HUES48 (cell line): ENCODE data around the gene MAP4K3.
"Not testable (repeated sequence)": the region's sequence is repeated elsewhere in the genome, so short reads cannot be mapped to it uniquely, and the experiment has no call there.

ENCODE experiments used
- H3K27ac ChIP-seq: one replicate; pipeline ENCODE4 v1.7.0; 2013; ENCODE audit warnings: low read depth, low read length, inconsistent platforms
- H3K27me3 ChIP-seq: 2 replicates; pipeline ENCODE4 v1.6.1; 2013; ENCODE audit warnings: mild to moderate bottlenecking, low read length; ENCODE audit not compliant: control insufficient read depth, insufficient read depth
- H3K36me3 ChIP-seq: 2 replicates; pipeline ENCODE4 v1.6.1; 2013; ENCODE audit warnings: low read length; ENCODE audit not compliant: control insufficient read depth, insufficient read depth
- H3K4me1 ChIP-seq: 2 replicates; pipeline ENCODE4 v1.6.1; 2013; ENCODE audit warnings: mild to moderate bottlenecking, low read length; ENCODE audit not compliant: control insufficient read depth, insufficient read depth
- H3K4me3 ChIP-seq: 2 replicates; pipeline ENCODE4 v1.5.1; 2013; ENCODE audit warnings: mild to moderate bottlenecking, low read depth, low read length
- H3K9ac ChIP-seq: 2 replicates; pipeline ENCODE4 v1.6.1; 2013; ENCODE audit warnings: mild to moderate bottlenecking, low read depth, low read length, moderate library complexity
- H3K9me3 ChIP-seq: 2 replicates; pipeline ENCODE4 v1.6.1; 2013; ENCODE audit warnings: low read length; ENCODE audit not compliant: control insufficient read depth, insufficient read depth

MAP4K3 gene

GRCh38 chr2:39334529-39334928 is 102.6 kb downstream of the MAP4K3 start:
- no peaks in the 10 kb centered on the region for H3K27me3 ChIP-seq

GRCh38 chr2:39326644-39327043 is 110.4 kb downstream of the MAP4K3 start:
- Histone ChIP-seq H3K4me1 (no peaks in the 10 kb centered on the region), H3K9ac (no peak overlapping the region), H3K9me3 (no peaks in the 10 kb centered on the region), H3K27ac (no peak overlapping the region), H3K36me3 (peaks cover 28% of the 10 kb centered on the region), H3K4me3 (no peak overlapping the region), H3K27me3 (no peaks in the 10 kb centered on the region)

More at GRCh38 chr2:39334529-39334928, 102.6 kb downstream of the MAP4K3 start:
- Histone ChIP-seq H3K9me3 (no peaks in the 10 kb centered on the region), H3K36me3 (peaks cover 7% of the 10 kb centered on the region), H3K4me1 (peaks cover 12% of the 10 kb centered on the region), H3K9ac (no peak overlapping the region), H3K4me3 (no peak overlapping the region), H3K27ac (no peak overlapping the region)

GRCh38 chr2:39325966-39326365 is 111.1 kb downstream of the MAP4K3 start:
- no peak overlapping the region for H3K4me3 ChIP-seq
- no peaks in the 10 kb centered on the region for H3K9me3 ChIP-seq
- no peaks in the 10 kb centered on the region for H3K4me1 ChIP-seq
- H3K27ac ChIP-seq = no peak overlapping the region
- no peak overlapping the region for H3K9ac ChIP-seq
- H3K36me3 ChIP-seq = peaks cover 24% of the 10 kb centered on the region
- H3K27me3 ChIP-seq = no peaks in the 10 kb centered on the region

GRCh38 chr2:39321056-39322035 is 115.7 kb downstream of the MAP4K3 start:
- H3K9me3 ChIP-seq, H3K27ac ChIP-seq, H3K4me3 ChIP-seq, H3K9ac ChIP-seq, H3K4me1 ChIP-seq, H3K27me3 ChIP-seq: not testable (repeated sequence)
- peaks cover 19% of the 10 kb centered on the region for H3K36me3 ChIP-seq

GRCh38 chr2:39320162-39320561 is 116.9 kb downstream of the MAP4K3 start:
- Histone ChIP-seq H3K9me3 (no peaks in the 10 kb centered on the region), H3K4me1 (no peaks in the 10 kb centered on the region), H3K27me3 (no peaks in the 10 kb centered on the region), H3K4me3 (no peak overlapping the region), H3K27ac (no peak overlapping the region), H3K36me3 (peaks cover 14% of the 10 kb centered on the region), H3K9ac (no peak overlapping the region)

- no peak overlapping the region for H3K27ac ChIP-seq
- no peak overlapping the region for H3K4me3 ChIP-seq
- H3K9ac ChIP-seq = no peak overlapping the region
- no peaks in the 10 kb centered on the region for H3K27me3 ChIP-seq
- H3K36me3 ChIP-seq = peaks cover 32% of the 10 kb centered on the region
- H3K4me1 ChIP-seq = no peaks in the 10 kb centered on the region
- no peaks in the 10 kb centered on the region for H3K9me3 ChIP-seq
These were observed 123.5 kb downstream of the MAP4K3 start for GRCh38 chr2:39313575-39313974.

- no peak overlapping the region for H3K9ac ChIP-seq
- no peaks in the 10 kb centered on the region for H3K27me3 ChIP-seq
- H3K9me3 ChIP-seq = no peaks in the 10 kb centered on the region
- no peak overlapping the region for H3K27ac ChIP-seq
- no peak overlapping the region for H3K4me3 ChIP-seq
- no peaks in the 10 kb centered on the region for H3K4me1 ChIP-seq
- peaks cover 35% of the 10 kb centered on the region for H3K36me3 ChIP-seq
These were observed 125.6 kb downstream of the MAP4K3 start for GRCh38 chr2:39311469-39311868.

GRCh38 chr2:39308778-39309177 is 128.3 kb downstream of the MAP4K3 start:
- no peaks in the 10 kb centered on the region for H3K27me3 ChIP-seq
- H3K27ac ChIP-seq = no peak overlapping the region
- H3K4me1 ChIP-seq = peaks cover 4% of the 10 kb centered on the region; the same call in 1 of the 2 replicates
- no peak overlapping the region for H3K9ac ChIP-seq
- no peak overlapping the region for H3K4me3 ChIP-seq
- H3K36me3 ChIP-seq = peaks cover 24% of the 10 kb centered on the region
- H3K9me3 ChIP-seq = no peaks in the 10 kb centered on the region

- no peak overlapping the region for H3K9ac ChIP-seq
- no peaks in the 10 kb centered on the region for H3K27me3 ChIP-seq
- H3K27ac ChIP-seq = no peak overlapping the region
- H3K9me3 ChIP-seq = no peaks in the 10 kb centered on the region
- peaks cover 4% of the 10 kb centered on the region; the same call in 1 of the 2 replicates for H3K4me1 ChIP-seq
- peaks cover 10% of the 10 kb centered on the region for H3K36me3 ChIP-seq
- H3K4me3 ChIP-seq = no peak overlapping the region
These were observed 130.5 kb downstream of the MAP4K3 start for GRCh38 chr2:39306626-39307025.

- H3K9me3 ChIP-seq = no peaks in the 10 kb centered on the region
- H3K36me3 ChIP-seq = peaks cover 3% of the 10 kb centered on the region
- H3K4me1 ChIP-seq = peaks cover 20% of the 10 kb centered on the region
- no peaks in the 10 kb centered on the region for H3K27me3 ChIP-seq
- no peak overlapping the region for H3K27ac ChIP-seq
- no peak overlapping the region for H3K9ac ChIP-seq
- H3K4me3 ChIP-seq = no peak overlapping the region
These were observed 132.4 kb downstream of the MAP4K3 start for GRCh38 chr2:39304729-39305128.

GRCh38 chr2:39304200-39304599 is 132.9 kb downstream of the MAP4K3 start:
- no peaks in the 10 kb centered on the region for H3K27me3 ChIP-seq
- no peak overlapping the region for H3K27ac ChIP-seq
- no peak overlapping the region for H3K9ac ChIP-seq
- peaks cover 20% of the 10 kb centered on the region for H3K4me1 ChIP-seq
- H3K9me3 ChIP-seq = no peaks in the 10 kb centered on the region
- no peak overlapping the region for H3K4me3 ChIP-seq
- H3K36me3 ChIP-seq = peaks cover 3% of the 10 kb centered on the region
